Astrocyte (in vitro differentiated cells and primary cell): ENCODE measurements around the gene PATJ. TPM values are rescaled to one million over a fixed set of nuclear protein-coding genes. Genes with fewer than 3 reads are reported as not detected.
"Not testable (repeated sequence)": the region's sequence is repeated elsewhere in the genome, so short reads cannot be mapped to it uniquely, and the experiment has no call there.

Experiments used
- DNase-seq: peaks from one replicate; pipeline ENCODE4 v3.0.0-alpha.2; 2010; ENCODE audit warnings: low read depth
- FAIRE-seq: peaks from 2 replicates; lab custom pipeline; 2011; peaks lifted over from hg19 to GRCh38; lab: Jason Lieb, UNC
- H2AFZ ChIP-seq: 2 replicates; pipeline ENCODE4 v1.6.0; 2012; ENCODE audit warnings: low read depth, low read length, inconsistent platforms
- H3K27ac ChIP-seq: 2 replicates; pipeline ENCODE4 v1.5.1; 2011; ENCODE audit warnings: low read depth, low read length, inconsistent platforms
- H3K27me3 ChIP-seq: 2 replicates; pipeline ENCODE4 v1.6.0; 2011; ENCODE audit warnings: low read length, inconsistent platforms; ENCODE audit not compliant: insufficient read depth
- H3K36me3 ChIP-seq: 2 replicates; pipeline ENCODE4 v1.5.1; 2011; ENCODE audit warnings: low read length, inconsistent platforms; ENCODE audit not compliant: insufficient read depth
- H3K4me1 ChIP-seq: 2 replicates; pipeline ENCODE4 v1.5.1; 2011; ENCODE audit warnings: low read length, inconsistent platforms; ENCODE audit not compliant: insufficient read depth
- H3K4me2 ChIP-seq: 2 replicates; pipeline ENCODE4 v1.6.0; 2012; ENCODE audit warnings: low read length, inconsistent platforms
- H3K4me3 ChIP-seq: 2 replicates; pipeline ENCODE4 v1.5.1; 2011; ENCODE audit warnings: low read depth, mild to moderate bottlenecking, low read length, inconsistent platforms; ENCODE audit not compliant: insufficient read depth
- H3K79me2 ChIP-seq: 2 replicates; pipeline ENCODE4 v1.6.0; 2012; ENCODE audit warnings: mild to moderate bottlenecking, low read length, inconsistent platforms; ENCODE audit not compliant: insufficient read depth
- H3K9ac ChIP-seq: 2 replicates; pipeline ENCODE4 v1.6.0; 2012; ENCODE audit warnings: mild to moderate bottlenecking, low read length, inconsistent platforms
- H3K9me3 ChIP-seq: 2 replicates; pipeline ENCODE4 v1.5.1; 2012; ENCODE audit warnings: low read depth, mild to moderate bottlenecking, low read length, inconsistent platforms; ENCODE audit not compliant: insufficient read depth
- H4K20me1 ChIP-seq: 2 replicates; pipeline ENCODE4 v1.6.0; 2012; ENCODE audit warnings: low read length, inconsistent platforms; ENCODE audit not compliant: insufficient read depth
- H3K27ac Mint-ChIP-seq: one replicate; pipeline ENCODE4 v1.8.0; 2021; ENCODE audit warnings: mild to moderate bottlenecking, mixed read lengths; ENCODE audit not compliant: unreplicated experiment
- H3K27me3 Mint-ChIP-seq: one replicate; pipeline ENCODE4 v1.8.0; 2021; ENCODE audit warnings: low read depth, mixed read lengths; ENCODE audit not compliant: unreplicated experiment
- H3K36me3 Mint-ChIP-seq: one replicate; pipeline ENCODE4 v1.8.0; 2021; ENCODE audit warnings: low read depth, mixed read lengths; ENCODE audit not compliant: unreplicated experiment
- H3K4me1 Mint-ChIP-seq: one replicate; pipeline ENCODE4 v1.8.0; 2021; ENCODE audit warnings: low read depth, mixed read lengths; ENCODE audit not compliant: unreplicated experiment
- H3K4me3 Mint-ChIP-seq: one replicate; pipeline ENCODE4 v1.8.0; 2021; ENCODE audit warnings: mild to moderate bottlenecking, moderate library complexity, mixed read lengths; ENCODE audit not compliant: unreplicated experiment
- H3K9me3 Mint-ChIP-seq: one replicate; pipeline ENCODE4 v1.8.0; 2021; ENCODE audit warnings: mild to moderate bottlenecking, mixed read lengths; ENCODE audit not compliant: unreplicated experiment
- EZH2 ChIP-seq: IDR thresholded peaks from 2 replicates; pipeline ENCODE4 v1.6.1; 2012; ENCODE audit warnings: mild to moderate bottlenecking, low read length, inconsistent platforms; ENCODE audit not compliant: insufficient read depth
- total RNA-seq: library from RNA; stranded (reverse); gene quantifications from 2 replicates; pipeline ENCODE4 v1.2.1, GENCODE V29; 2021
- TF ChIP-seq, protein P1 (sequence below): IDR thresholded peaks from 2 replicates; pipeline ENCODE4 v1.5.1; 2011; ENCODE audit warnings: low read depth, mild to moderate bottlenecking, inconsistent platforms, low read length, moderate library complexity; ENCODE audit not compliant: insufficient read depth

The PATJ gene
- total RNA-seq, 1 donor from 2014 or later = 11.0 TPM

DNA sequence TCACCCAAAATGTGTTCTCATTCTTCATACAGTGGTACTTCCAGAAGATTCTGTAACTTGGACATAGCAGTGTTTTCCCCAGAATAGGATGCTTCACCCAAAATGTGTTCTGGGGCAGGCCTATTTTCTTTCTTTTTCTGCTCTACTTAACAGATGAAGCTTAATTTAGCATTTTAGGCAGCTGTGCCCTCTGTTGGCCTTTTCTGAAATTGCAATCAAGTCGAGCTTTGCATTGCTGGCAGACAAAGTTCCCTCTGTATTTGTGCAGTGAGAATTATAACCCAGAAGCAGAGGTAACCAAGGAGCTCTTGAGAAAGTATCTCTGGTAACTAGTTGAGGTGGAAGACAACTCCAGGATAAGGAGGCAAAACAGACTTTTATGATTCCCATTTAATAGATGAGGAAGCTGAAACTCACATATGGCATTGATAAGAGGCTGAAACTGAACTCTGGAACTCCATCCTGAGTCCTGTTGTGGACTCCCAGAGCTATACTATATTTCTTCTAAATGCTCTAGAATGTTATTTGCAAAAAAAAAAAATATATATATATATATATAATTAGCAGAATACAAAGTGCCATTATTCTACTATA is 402.1 kb downstream of the PATJ start:
- H3K4me3 ChIP-seq = no peak overlapping the region
- Mint-ChIP-seq H3K27ac (no peak overlapping the region), H3K4me3 (no peak overlapping the region), H3K9me3 (no peaks in the 10 kb centered on the region), H3K27me3 (no peaks in the 10 kb centered on the region), H3K36me3 (peaks cover 4% of the 10 kb centered on the region), H3K4me1 (peaks cover 8% of the 10 kb centered on the region)
- H4K20me1 ChIP-seq = no peaks in the 10 kb centered on the region
- no peaks in the 10 kb centered on the region for H3K27me3 ChIP-seq
- H3K9me3 ChIP-seq = no peaks in the 10 kb centered on the region
- H3K36me3 ChIP-seq = no peaks in the 10 kb centered on the region
- no peak for FAIRE-seq
- H2AFZ ChIP-seq = no peak overlapping the region
- no peaks in the 10 kb centered on the region for H3K4me1 ChIP-seq
- no peak overlapping the region for H3K9ac ChIP-seq
- H3K4me2 ChIP-seq = no peak overlapping the region
- DNase-seq = peak; percentile 19
- TF ChIP-seq, protein P1, sequence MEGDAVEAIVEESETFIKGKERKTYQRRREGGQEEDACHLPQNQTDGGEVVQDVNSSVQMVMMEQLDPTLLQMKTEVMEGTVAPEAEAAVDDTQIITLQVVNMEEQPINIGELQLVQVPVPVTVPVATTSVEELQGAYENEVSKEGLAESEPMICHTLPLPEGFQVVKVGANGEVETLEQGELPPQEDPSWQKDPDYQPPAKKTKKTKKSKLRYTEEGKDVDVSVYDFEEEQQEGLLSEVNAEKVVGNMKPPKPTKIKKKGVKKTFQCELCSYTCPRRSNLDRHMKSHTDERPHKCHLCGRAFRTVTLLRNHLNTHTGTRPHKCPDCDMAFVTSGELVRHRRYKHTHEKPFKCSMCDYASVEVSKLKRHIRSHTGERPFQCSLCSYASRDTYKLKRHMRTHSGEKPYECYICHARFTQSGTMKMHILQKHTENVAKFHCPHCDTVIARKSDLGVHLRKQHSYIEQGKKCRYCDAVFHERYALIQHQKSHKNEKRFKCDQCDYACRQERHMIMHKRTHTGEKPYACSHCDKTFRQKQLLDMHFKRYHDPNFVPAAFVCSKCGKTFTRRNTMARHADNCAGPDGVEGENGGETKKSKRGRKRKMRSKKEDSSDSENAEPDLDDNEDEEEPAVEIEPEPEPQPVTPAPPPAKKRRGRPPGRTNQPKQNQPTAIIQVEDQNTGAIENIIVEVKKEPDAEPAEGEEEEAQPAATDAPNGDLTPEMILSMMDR = peak; percentile 69
- no peak for TF ChIP-seq EZH2
- H3K79me2 ChIP-seq = no peaks in the 10 kb centered on the region
- no peak overlapping the region for H3K27ac ChIP-seq

DNA sequence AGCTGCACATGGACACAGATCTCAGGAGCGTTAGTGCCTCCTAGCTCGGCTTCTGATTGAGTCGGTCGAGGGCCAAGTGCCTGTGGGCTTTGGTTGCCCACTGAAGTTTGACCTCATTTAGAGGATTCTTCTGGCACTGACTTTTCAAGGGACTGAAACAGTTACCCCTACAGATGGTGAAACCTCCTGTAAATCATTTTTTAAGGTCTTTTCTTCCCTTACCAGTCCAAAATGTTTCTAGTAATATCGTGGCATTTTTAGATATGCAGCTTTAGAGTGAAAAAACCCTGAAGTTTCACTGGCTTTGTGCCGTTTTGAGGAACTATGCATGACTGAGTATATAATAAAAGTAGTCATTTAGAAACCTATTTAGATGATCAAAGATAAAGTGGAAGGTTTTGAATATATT is 417.7 kb downstream of the PATJ start:
- Histone ChIP-seq H3K4me2 (no peak overlapping the region), H3K27me3 (no peaks in the 10 kb centered on the region), H3K79me2 (no peaks in the 10 kb centered on the region), H4K20me1 (no peaks in the 10 kb centered on the region), H3K4me1 (no peaks in the 10 kb centered on the region), H3K9ac (no peak overlapping the region), H3K4me3 (no peak overlapping the region), H3K9me3 (no peaks in the 10 kb centered on the region), H3K36me3 (no peaks in the 10 kb centered on the region), H3K27ac (no peak overlapping the region), H2AFZ (no peak overlapping the region)
- TF ChIP-seq EZH2 = no peak
- TF ChIP-seq, protein P1 = no peak
- Mint-ChIP-seq H3K27ac (no peak overlapping the region), H3K4me3 (no peak overlapping the region), H3K36me3 (no peaks in the 10 kb centered on the region), H3K4me1 (no peaks in the 10 kb centered on the region), H3K27me3 (no peaks in the 10 kb centered on the region), H3K9me3 (no peaks in the 10 kb centered on the region)
- DNase-seq (no peak), FAIRE-seq (no peak)

DNA sequence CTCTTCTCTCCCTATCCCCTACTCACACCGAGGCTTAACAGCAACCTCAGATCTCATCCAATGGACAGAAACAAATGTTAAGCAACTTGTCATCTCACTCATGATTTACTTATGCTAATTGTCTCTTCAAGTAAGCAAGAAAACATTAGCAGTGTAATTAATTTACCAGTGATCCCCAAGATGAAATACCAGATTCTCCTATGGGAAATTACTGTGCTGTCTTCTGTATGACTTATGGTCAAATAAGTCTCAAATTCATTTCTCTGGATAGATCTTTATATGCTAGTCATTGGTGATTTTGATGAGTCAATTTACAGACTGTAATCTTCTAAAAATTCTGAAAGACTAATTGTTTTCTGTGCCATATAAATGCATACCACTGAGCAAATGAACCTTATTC is 419.4 kb downstream of the PATJ start:
- Histone ChIP-seq H2AFZ (no peak overlapping the region), H3K4me1 (no peaks in the 10 kb centered on the region), H3K9ac (no peak overlapping the region), H3K9me3 (no peaks in the 10 kb centered on the region), H3K36me3 (no peaks in the 10 kb centered on the region), H3K4me3 (no peak overlapping the region), H3K27me3 (no peaks in the 10 kb centered on the region), H4K20me1 (no peaks in the 10 kb centered on the region), H3K79me2 (no peaks in the 10 kb centered on the region), H3K4me2 (no peak overlapping the region), H3K27ac (no peak overlapping the region)
- H3K27ac Mint-ChIP-seq = no peak overlapping the region
- TF ChIP-seq EZH2 = no peak
- TF ChIP-seq, protein P1 = no peak
- no peaks in the 10 kb centered on the region for H3K36me3 Mint-ChIP-seq
- H3K9me3 Mint-ChIP-seq = no peaks in the 10 kb centered on the region
- DNase-seq (no peak), FAIRE-seq (no peak)
- H3K27me3 Mint-ChIP-seq = no peaks in the 10 kb centered on the region
- no peaks in the 10 kb centered on the region for H3K4me1 Mint-ChIP-seq
- H3K4me3 Mint-ChIP-seq = no peak overlapping the region

DNA sequence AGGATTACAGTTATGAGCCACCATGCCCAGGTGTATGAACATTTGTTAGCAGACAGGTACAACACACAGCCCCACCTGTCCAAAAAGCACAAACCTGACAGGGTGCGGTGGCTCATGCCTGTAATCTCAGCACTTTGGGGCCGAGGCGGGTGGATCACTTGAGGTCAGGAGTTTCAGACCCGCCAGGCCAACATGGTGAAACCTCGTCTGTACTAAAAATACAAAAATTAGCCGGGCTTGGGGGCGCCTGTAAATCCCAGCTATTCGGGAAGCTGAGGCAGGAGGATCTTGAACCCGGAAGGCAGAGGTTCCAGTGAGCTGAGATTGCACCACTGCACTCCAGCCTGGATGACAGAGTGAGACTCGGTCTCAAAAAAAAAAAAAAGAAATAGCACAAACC is 428.1 kb downstream of the PATJ start:
- not testable (repeated sequence) for H3K27me3 Mint-ChIP-seq, H3K36me3 Mint-ChIP-seq, H4K20me1 ChIP-seq, H3K4me1 ChIP-seq, H3K4me3 ChIP-seq, H3K4me2 ChIP-seq, H2AFZ ChIP-seq, H3K79me2 ChIP-seq, H3K4me1 Mint-ChIP-seq, H3K9ac ChIP-seq, H3K9me3 ChIP-seq, H3K27me3 ChIP-seq, H3K36me3 ChIP-seq, H3K27ac Mint-ChIP-seq, H3K9me3 Mint-ChIP-seq, H3K27ac ChIP-seq, DNase-seq, FAIRE-seq, H3K4me3 Mint-ChIP-seq
